ACC112 (cell line): ENCODE measurements around the gene KMT2A.

Experiments used
- H2AFZ ChIP-seq: fragments of 200-600 bp; sonication (generic); one replicate; pipeline ENCODE4 v1.6.0; 2017; ENCODE audit warnings: antibody characterized with exemption, low read length; ENCODE audit not compliant: unreplicated experiment
- H3K27ac ChIP-seq: fragments of 200-600 bp; sonication (generic); 2 replicates; pipeline ENCODE4 v1.5.1; 2014; ENCODE audit warnings: low read depth, mild to moderate bottlenecking, antibody characterized with exemption, low read length, moderate library complexity
- H3K27me3 ChIP-seq: fragments of 200-600 bp; sonication (generic); 2 replicates; pipeline ENCODE4 v1.6.1; 2014; ENCODE audit warnings: mild to moderate bottlenecking, antibody characterized with exemption, low read length, moderate library complexity, mixed read lengths; ENCODE audit not compliant: insufficient read depth
- H3K36me3 ChIP-seq: fragments of 200-600 bp; sonication (generic); 2 replicates; pipeline ENCODE4 v1.6.1; 2016; ENCODE audit warnings: mild to moderate bottlenecking, antibody characterized with exemption, low read length, moderate library complexity, mixed read lengths; ENCODE audit not compliant: insufficient read depth
- H3K4me1 ChIP-seq: fragments of 200-600 bp; sonication (generic); one replicate; pipeline ENCODE4 v1.6.1; 2016; ENCODE audit warnings: low read length, mixed read lengths; ENCODE audit not compliant: insufficient read depth, unreplicated experiment, control insufficient read depth
- H3K4me3 ChIP-seq: fragments of 200-600 bp; sonication (generic); 2 replicates; pipeline ENCODE4 v1.5.1; 2014; ENCODE audit warnings: mild to moderate bottlenecking, low read depth, low read length
- H3K79me2 ChIP-seq: fragments of 200-600 bp; sonication (generic); one replicate; pipeline ENCODE4 v1.6.0; 2016; ENCODE audit warnings: low read length; ENCODE audit not compliant: control insufficient read depth, unreplicated experiment, insufficient read depth

The KMT2A gene

DNA sequence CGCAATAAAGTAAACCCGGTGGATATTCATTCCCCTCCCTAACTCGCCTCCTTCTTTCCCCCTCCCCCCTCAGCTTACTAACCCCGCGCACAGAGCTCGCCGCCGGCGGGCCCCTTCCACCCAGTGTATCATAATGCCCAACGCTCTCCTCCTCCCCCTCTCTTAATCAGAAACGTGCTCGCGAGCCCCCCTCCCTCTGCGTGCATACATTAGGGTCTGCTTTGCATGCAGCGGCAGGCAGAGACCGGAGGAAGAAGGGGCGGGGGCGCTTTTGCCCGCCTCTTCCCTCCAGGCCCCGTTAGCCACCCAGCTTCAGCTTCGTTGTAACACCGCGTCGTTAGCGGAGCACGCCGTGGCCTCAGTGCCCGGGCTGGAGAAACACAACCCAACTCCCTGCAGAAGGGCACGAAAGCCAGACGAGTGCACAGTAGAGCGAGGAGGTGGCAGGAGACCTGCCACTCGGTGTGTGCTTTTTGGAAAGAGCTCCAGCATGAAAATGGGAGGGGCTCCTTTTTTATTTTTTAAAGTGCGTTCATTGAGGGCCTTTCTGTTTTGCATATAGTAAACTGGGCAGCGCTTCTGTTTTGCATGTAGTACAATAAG lies 901 bp upstream of the KMT2A start:
- Histone ChIP-seq H3K4me3 (peak overlapping the region; percentile 78), H3K27ac (no peak overlapping the region), H3K4me1 (peaks cover 17% of the 10 kb centered on the region), H3K79me2 (peaks cover 39% of the 10 kb centered on the region), H3K36me3 (peaks cover 4% of the 10 kb centered on the region; the same call in 1 of the 2 replicates), H3K27me3 (no peaks in the 10 kb centered on the region), H2AFZ (peak overlapping the region; percentile 89)

DNA sequence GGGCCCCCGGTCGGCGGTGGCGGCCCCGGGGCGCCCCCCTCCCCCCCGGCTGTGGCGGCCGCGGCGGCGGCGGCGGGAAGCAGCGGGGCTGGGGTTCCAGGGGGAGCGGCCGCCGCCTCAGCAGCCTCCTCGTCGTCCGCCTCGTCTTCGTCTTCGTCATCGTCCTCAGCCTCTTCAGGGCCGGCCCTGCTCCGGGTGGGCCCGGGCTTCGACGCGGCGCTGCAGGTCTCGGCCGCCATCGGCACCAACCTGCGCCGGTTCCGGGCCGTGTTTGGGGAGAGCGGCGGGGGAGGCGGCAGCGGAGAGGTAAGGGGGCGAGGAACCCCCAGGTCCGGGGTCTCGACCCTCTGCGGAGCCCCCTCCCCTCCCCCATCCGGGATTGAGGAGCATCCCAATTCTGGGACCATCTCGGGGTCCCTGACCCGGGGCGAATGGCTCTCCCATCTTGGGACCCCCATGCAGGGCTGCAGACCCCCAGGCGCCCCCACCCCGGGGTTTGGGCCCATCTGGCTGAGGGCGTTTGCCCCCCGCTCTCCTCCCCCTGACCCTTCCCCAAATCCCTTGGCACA lies 431 bp downstream of the KMT2A start:
- Histone ChIP-seq H3K4me3 (peak overlapping the region; percentile 92), H3K27ac (peak overlapping the region; percentile 60; the same call in 1 of the 2 replicates), H3K4me1 (peaks cover 26% of the 10 kb centered on the region), H2AFZ (peak overlapping the region; percentile 58), H3K27me3 (no peaks in the 10 kb centered on the region), H3K36me3 (peaks cover 8% of the 10 kb centered on the region; the same call in 1 of the 2 replicates), H3K79me2 (peaks cover 53% of the 10 kb centered on the region)

- peaks cover 8% of the 10 kb centered on the region; the same call in 1 of the 2 replicates for H3K36me3 ChIP-seq
- peak overlapping the region; percentile 92 for H3K4me3 ChIP-seq
- H3K27me3 ChIP-seq = no peaks in the 10 kb centered on the region
- H2AFZ ChIP-seq = peak overlapping the region; percentile 2
- peaks cover 33% of the 10 kb centered on the region for H3K4me1 ChIP-seq
- H3K27ac ChIP-seq = peak overlapping the region; percentile 60
- H3K79me2 ChIP-seq = peaks cover 60% of the 10 kb centered on the region
These were observed 1.2 kb downstream of the KMT2A start for GRCh38 chr11:118437208-118438125.

DNA sequence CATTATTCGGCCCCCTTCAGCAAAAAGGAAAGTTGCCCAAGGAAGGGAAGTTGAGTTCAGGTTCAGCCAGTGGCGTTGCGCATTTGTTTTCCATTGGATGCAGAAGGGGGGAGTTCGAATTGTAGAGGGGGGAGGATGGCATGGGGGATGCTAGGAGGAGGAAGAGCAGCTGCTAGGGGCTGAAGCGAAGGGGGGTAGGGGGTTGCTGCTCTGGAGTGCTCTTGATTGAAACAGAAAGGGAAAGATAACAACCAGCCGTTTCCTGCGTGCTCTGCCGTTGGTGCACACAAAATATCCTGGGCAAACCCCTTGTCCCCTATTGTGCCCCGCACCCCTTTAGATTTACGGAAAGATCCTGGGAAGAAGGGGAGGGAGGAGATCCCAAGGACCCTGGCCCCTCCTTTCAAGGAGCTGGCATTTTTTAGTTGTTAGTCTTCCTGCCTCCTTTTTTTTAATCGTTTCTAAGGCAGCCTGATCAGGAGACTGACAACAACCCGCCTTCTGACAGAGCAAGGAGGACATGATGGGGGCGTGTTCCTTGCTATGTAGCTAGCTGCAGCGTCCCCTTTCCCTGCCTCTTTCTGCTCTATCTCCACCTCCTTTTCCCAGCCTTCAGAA lies 2.1 kb downstream of the KMT2A start:
- H3K4me3 ChIP-seq = peak overlapping the region; percentile 92
- peak overlapping the region; percentile 2 for H2AFZ ChIP-seq
- peaks cover 70% of the 10 kb centered on the region for H3K79me2 ChIP-seq
- peaks cover 33% of the 10 kb centered on the region for H3K4me1 ChIP-seq
- H3K36me3 ChIP-seq = peaks cover 8% of the 10 kb centered on the region; the same call in 1 of the 2 replicates
- H3K27ac ChIP-seq = peak overlapping the region; percentile 60
- no peaks in the 10 kb centered on the region for H3K27me3 ChIP-seq

DNA sequence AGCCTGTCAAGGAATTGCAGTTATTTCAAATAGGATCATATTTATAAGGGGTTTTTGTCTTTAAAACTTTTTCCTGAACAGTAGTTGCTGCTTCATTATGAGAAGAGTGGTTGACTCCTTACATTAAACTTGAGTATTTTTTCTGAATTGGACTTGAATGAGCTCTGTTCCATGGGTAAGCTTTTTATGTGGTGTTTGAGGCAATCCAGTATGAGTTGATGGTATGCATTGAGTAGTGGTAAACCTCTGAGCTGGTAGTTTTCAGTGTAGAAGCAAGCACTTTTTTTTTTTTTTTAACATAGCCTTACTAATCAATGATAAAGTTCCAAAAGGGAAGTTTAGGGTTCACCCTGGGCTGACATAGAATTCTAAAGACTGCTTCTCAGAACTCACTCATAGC lies 3.4 kb downstream of the KMT2A start:
- Histone ChIP-seq H3K27me3 (no peaks in the 10 kb centered on the region), H3K4me3 (0 out of 2 replicates have a peak overlapping the region, but pooled peaks have one; percentile 5), H3K36me3 (peaks cover 8% of the 10 kb centered on the region; the same call in 1 of the 2 replicates), H3K4me1 (peaks cover 33% of the 10 kb centered on the region), H3K79me2 (peaks cover 82% of the 10 kb centered on the region), H2AFZ (no peak overlapping the region), H3K27ac (no peak overlapping the region)

- Histone ChIP-seq H3K36me3 (peaks cover 9% of the 10 kb centered on the region; the same call in 1 of the 2 replicates), H3K4me1 (peaks cover 33% of the 10 kb centered on the region)
These were observed 5.5 kb downstream of the KMT2A start for GRCh38 chr11:118441770-118442275.

DNA sequence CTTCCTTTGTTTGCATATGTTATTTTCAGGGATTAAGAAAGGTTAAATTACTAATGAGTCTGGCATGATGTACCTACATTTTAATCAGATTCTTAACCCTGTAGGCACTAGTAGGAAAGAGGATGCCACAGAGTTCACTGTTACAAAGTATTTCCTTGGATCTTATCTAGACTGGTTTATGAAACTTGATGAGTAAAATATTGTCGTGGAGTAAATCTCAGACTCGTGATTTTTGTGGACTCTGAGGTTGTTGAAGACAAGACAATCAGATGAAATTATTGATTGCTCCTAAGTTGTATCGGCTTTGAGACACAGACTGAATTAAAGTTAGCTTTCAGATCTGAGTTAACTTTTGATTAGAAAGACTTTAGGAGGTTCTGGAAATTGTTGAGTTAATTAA lies 6.0 kb downstream of the KMT2A start:
- no peak overlapping the region for H3K27ac ChIP-seq
- no peaks in the 10 kb centered on the region for H3K27me3 ChIP-seq
- peaks cover 14% of the 10 kb centered on the region; the same call in 1 of the 2 replicates for H3K36me3 ChIP-seq
- H2AFZ ChIP-seq = no peak overlapping the region
- H3K4me1 ChIP-seq = peaks cover 34% of the 10 kb centered on the region
- peaks cover 96% of the 10 kb centered on the region for H3K79me2 ChIP-seq
- H3K4me3 ChIP-seq = no peak overlapping the region

More at GRCh38 chr11:118441770-118442275, 5.5 kb downstream of the KMT2A start:
- H2AFZ ChIP-seq = no peak overlapping the region
- no peak overlapping the region for H3K27ac ChIP-seq
- H3K27me3 ChIP-seq = no peaks in the 10 kb centered on the region
- H3K4me3 ChIP-seq = no peak overlapping the region
- H3K79me2 ChIP-seq = peaks cover 97% of the 10 kb centered on the region

- peaks cover 41% of the 10 kb centered on the region for H3K4me1 ChIP-seq
- peaks cover 14% of the 10 kb centered on the region; the same call in 1 of the 2 replicates for H3K36me3 ChIP-seq
- H2AFZ ChIP-seq = no peak overlapping the region
- H3K4me3 ChIP-seq = no peak overlapping the region
- H3K79me2 ChIP-seq = peaks cover 94% of the 10 kb centered on the region
- H3K27me3 ChIP-seq = no peaks in the 10 kb centered on the region
- H3K27ac ChIP-seq = no peak overlapping the region
These were observed 6.8 kb downstream of the KMT2A start for GRCh38 chr11:118442908-118443589.

DNA sequence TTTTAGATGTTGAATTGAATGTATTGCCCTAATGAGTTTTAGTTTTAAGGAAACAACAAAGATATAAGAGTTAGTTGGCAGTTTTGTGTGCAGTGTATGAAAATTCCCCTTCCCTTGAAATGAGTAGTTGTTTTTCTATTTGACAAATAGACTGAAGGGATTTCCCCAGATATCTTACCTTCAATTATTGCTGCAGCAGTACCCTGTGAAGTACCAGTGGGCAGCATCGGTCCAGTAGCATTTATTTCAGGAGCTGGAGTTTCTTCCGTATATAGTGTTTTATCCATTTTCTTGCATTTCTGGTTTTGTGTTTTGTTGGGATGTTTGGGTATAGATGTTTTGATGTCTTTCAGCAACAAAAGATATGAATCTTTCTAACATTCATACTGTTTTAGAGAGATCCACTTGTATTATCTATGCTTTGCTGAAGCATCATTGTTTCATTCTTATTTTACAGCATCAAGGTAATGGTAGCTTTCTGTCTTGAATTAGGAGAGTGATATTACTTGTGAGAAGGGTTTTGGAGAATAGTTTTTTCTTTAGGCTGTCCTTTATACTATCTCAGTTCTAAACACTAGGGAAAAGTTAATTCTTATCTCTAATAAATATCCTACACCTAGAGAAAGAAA lies 7.4 kb downstream of the KMT2A start:
- Histone ChIP-seq H3K4me3 (no peak overlapping the region), H3K27me3 (no peaks in the 10 kb centered on the region), H3K79me2 (peaks cover 88% of the 10 kb centered on the region), H3K36me3 (peaks cover 14% of the 10 kb centered on the region; the same call in 1 of the 2 replicates), H3K4me1 (peaks cover 48% of the 10 kb centered on the region), H3K27ac (no peak overlapping the region), H2AFZ (no peak overlapping the region)
